GM12872 (cell line): ENCODE measurements around the gene CUX1.

Source experiments
- TF ChIP-seq, protein P1 (sequence below): IDR thresholded peaks from 3 replicates; pipeline ENCODE4 v1.5.1; 2011; ENCODE audit warnings: low read depth, mild to moderate bottlenecking, low read length, moderate library complexity; ENCODE audit not compliant: insufficient read depth

The CUX1 gene

DNA sequence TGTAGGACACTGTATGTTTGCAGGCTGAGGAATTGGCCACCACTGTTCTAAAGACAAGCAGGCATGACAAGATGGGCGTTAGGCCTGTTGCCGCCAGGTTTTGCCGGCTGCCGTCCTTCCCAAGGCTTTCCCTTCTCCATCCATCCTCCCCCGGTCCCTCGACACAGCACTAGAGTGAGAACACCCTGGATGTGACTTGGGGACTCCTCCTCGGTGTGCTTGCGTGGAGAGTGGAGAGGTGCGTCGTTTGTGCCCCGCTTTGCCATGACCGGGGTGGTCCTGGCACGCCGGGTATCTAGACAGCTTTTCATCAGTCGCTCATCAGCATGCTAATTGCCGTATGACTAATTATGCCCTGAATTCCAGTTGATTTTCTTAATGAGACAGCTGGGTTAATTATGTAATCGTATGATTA lies 262.6 kb downstream of the CUX1 start:
- TF ChIP-seq, protein P1, sequence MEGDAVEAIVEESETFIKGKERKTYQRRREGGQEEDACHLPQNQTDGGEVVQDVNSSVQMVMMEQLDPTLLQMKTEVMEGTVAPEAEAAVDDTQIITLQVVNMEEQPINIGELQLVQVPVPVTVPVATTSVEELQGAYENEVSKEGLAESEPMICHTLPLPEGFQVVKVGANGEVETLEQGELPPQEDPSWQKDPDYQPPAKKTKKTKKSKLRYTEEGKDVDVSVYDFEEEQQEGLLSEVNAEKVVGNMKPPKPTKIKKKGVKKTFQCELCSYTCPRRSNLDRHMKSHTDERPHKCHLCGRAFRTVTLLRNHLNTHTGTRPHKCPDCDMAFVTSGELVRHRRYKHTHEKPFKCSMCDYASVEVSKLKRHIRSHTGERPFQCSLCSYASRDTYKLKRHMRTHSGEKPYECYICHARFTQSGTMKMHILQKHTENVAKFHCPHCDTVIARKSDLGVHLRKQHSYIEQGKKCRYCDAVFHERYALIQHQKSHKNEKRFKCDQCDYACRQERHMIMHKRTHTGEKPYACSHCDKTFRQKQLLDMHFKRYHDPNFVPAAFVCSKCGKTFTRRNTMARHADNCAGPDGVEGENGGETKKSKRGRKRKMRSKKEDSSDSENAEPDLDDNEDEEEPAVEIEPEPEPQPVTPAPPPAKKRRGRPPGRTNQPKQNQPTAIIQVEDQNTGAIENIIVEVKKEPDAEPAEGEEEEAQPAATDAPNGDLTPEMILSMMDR: no peak

DNA sequence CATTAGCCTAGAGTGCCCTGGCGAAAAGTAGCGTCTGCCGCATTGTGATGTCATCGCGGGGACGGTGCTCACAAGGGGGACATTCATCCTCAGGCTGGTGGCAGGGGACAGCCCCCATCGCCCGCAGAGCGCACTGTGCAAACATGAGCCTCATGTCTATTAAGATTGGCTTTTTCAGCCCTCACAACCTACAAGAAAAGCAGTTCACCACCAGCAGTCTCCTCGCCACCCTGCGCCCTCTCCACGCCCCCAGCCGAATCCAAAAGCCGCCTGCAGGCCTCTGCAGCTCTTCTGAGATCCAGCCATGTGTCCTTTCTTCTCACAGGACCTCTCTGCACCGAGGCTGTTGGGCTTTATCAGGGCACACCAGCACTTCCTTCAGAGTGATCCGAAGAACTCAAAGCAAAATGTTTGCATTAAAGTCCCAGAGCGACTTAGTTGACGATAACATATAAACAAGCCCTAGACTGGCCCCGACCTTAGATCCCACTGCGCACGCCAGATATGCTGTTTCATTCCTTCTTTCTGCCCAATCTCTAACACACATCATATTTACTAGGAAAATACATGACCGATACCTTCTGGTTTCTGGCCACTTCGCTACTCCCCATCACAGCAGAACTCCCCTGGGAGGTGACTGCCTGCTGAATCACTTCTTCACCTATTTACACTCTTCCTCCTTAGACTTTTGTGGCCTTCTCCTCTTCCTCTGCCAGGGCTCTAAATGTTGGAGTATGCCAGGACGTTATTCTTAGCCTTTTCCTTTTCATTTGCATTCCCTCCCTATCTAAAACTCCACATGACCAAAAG lies 263.2 kb downstream of the CUX1 start:
- TF ChIP-seq, protein P1: no peak

DNA sequence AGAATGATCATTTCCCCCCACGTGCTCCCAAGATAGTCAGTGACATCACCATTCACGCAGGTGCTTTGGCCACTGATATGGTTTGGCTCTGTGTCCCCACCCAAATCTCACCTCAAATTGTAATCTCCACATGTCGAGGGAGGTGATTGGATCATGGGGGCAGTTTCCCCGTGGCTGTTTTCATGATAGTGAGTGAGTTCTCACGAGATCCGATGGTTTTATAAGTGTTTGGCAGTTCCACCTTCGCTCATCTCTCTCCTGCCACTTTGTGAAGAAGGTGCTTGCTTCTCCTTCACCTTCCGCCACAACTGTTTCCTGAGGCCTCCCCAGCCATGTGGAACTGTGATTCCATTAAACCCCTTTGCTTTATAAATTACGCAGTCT lies 263.8 kb downstream of the CUX1 start:
- TF ChIP-seq, protein P1: no peak

DNA sequence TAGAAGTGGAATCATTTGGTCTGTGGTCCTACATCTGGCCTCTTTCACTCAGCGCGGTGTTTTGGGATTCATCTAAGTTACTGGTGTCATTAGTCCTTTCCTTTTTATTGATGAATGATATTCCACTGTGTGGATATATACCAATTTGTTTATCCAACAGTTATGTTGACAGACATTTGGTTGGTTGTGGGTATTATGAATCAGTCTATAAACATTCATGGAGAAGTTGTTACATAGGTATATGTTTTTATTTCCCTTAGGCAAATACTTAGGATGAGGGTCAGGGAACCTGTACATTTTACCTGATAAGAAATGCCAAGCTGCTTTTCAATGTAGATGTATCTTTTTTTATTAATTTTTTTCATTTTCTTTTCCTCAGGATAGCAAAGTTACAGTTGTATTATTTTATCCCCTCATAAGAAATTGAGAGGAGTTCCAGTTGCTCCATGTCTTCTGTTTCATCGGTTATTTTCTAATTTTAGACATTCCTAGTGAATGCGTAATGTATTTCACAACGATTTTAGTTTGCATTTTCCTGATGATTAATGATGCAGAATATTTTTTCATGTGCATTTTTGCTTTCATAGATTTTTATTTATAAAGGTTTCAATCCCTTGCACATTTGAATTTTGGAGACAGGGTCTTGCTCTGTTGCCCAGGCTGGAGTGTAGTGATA lies 265.4 kb downstream of the CUX1 start:
- TF ChIP-seq, protein P1: no peak

DNA sequence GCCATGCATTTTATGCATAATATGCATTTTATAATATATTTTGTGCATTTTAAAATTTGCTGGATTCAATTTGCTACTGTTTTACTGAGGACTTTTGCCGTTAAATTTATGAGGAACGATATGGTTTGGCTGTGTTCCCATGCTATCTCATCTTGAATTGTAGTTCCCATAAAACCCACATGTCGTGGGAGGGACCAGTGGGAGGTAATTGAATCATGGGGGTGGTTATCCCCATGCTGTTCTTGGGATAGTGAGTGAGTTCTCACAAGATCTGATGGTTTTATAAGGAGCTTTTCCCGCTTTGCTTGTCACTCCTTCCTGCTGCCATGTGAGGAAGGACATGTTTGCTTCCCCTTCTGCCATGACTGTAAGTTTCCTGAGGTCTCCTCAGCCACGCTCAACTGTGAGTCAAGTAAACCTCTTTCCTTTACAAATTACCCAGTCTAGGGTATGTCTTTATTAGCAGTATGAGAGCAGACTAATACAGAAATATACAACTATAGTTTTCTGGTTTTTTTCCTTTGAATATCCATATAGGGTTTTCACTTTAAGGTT lies 267.9 kb downstream of the CUX1 start:
- TF ChIP-seq, protein P1: no peak

DNA sequence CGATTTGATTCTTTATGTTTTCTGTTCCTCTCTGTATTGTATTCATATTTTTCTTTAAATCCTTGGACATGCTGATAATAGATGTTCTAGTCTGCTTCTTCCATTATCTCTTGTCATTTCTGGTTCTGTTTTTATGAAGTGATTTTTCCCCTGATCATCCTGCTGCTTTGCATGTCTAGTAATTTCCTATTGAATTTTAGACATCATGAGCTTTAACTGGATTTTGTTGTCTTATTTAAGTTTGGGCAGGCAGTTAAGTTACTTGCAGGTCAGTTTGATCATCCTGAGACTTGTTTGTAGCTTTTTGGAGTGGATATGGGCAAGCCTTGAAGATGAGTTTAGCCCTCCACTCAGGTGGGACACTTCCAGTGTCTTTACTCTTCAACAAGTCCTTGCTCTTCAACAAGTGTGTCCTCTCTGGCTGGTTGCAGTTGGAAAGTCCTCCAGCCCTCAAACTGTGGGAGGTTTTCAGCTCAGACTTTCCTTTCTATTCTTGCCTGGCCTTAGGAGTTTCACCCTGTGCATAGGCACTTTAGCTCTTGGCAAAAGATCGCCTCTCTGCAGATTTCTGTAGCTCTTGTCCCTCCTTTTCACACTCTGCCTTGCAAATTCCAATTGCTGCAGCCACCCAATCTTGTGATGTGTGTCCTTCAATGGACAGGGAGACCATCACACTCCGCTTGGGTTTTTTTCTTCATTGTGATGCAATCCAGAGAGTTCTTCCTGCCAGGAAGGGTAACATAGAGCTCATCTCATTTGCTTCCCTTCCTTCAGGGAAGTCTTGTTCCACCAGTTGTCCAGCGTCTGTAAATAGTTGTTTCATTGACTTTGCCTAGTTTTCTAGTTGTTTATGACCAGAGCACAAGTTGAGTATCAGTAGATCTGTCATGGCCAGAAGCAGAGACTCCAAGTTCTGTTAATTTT lies 272.0 kb downstream of the CUX1 start:
- TF ChIP-seq, protein P1: no peak
